Gastroesophageal sphincter (tissue), 3 donors: ENCODE measurements around the gene AKAP5.

ENCODE experiments used
- CTCF ChIP-seq, 4 experiments: fragments of 200-600 bp in 2 of 4; fragments of 450-650 bp in 2 of 4; sonication (generic) in 1 of 4; IDR thresholded peaks; one replicate each; pipeline ENCODE4 v1.5.1; 2017 to 2019; ENCODE audit warnings: antibody characterized with exemption in 4 of 4, mild to moderate bottlenecking in 2 of 4, moderate library complexity in 2 of 4
- POLR2A ChIP-seq, 2 donors: fragments of 450-650 bp; IDR thresholded peaks; one replicate each; pipeline ENCODE4 v1.6.1; 2017; ENCODE audit warnings: antibody characterized with exemption in 2 of 2, mild to moderate bottlenecking in 2 of 2, moderate library complexity in 1 of 2

- TF ChIP-seq CTCF (IDR thresholded peaks at IDR 0.05) (no peak), POLR2A (IDR thresholded peaks at IDR 0.05) (no peak)
Observed at GRCh38 chr14:64423987-64424386, 41.3 kb upstream of the AKAP5 start.
